PFSK-1 (cell line): ENCODE results near the gene LCT.

ENCODE experiments used
- FOXP2 ChIP-seq: optimal IDR thresholded peaks from 2 replicates; pipeline ENCODE3; 2011; ENCODE audit warnings: borderline replicate concordance, control low read depth, inconsistent platforms; ENCODE audit not compliant: insufficient read depth; ENCODE audit errors: extremely low read length, extremely low read depth
- POLR2AphosphoS5 ChIP-seq: IDR thresholded peaks from 2 replicates; pipeline ENCODE4 v1.6.1; 2012; ENCODE audit warnings: low read depth, mild to moderate bottlenecking, control low read depth, low read length, moderate library complexity
- SIN3A ChIP-seq: IDR thresholded peaks from 2 replicates; pipeline ENCODE4 v1.6.1; 2012; ENCODE audit warnings: mild to moderate bottlenecking, low read length, moderate library complexity, borderline replicate concordance; ENCODE audit not compliant: insufficient read depth
- TAF1 ChIP-seq: IDR thresholded peaks from 2 replicates; pipeline ENCODE4 v1.6.1; 2012; ENCODE audit warnings: low read length, control low read depth, borderline replicate concordance; ENCODE audit not compliant: insufficient read depth
- TF ChIP-seq, protein P1 (sequence below), 2 experiments: IDR thresholded peaks; 2 replicates each; pipeline versions ENCODE4 v1.6.1 to v1.8.0; 2011 to 2012; ENCODE audit warnings: low read depth in 2 of 2, low read length in 2 of 2, control low read depth in 1 of 2, inconsistent platforms in 1 of 2, mild to moderate bottlenecking in 1 of 2, moderate library complexity in 1 of 2; ENCODE audit not compliant: insufficient read depth in 1 of 2

Gene LCT

DNA sequence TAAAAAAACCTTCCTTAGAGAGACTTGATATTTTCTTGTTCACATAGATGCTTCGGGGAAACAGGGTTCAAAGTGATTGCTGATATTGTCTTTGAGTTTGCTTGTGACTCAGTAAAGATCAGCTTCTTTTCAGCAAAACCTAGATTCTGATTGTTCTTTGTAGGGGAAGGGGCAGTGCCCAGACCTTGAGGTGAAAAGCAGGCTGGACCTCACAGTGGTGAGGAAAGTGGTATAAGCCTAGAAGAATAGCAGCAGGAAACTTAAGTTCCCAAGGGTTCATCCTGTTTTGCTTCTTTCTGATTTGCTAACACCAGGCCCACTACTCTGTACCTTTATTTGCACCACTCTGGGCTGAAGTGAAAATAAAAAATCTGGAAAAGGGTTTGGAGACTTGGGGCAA is 74.5 kb downstream of the LCT start:
- TF ChIP-seq, protein P1, sequence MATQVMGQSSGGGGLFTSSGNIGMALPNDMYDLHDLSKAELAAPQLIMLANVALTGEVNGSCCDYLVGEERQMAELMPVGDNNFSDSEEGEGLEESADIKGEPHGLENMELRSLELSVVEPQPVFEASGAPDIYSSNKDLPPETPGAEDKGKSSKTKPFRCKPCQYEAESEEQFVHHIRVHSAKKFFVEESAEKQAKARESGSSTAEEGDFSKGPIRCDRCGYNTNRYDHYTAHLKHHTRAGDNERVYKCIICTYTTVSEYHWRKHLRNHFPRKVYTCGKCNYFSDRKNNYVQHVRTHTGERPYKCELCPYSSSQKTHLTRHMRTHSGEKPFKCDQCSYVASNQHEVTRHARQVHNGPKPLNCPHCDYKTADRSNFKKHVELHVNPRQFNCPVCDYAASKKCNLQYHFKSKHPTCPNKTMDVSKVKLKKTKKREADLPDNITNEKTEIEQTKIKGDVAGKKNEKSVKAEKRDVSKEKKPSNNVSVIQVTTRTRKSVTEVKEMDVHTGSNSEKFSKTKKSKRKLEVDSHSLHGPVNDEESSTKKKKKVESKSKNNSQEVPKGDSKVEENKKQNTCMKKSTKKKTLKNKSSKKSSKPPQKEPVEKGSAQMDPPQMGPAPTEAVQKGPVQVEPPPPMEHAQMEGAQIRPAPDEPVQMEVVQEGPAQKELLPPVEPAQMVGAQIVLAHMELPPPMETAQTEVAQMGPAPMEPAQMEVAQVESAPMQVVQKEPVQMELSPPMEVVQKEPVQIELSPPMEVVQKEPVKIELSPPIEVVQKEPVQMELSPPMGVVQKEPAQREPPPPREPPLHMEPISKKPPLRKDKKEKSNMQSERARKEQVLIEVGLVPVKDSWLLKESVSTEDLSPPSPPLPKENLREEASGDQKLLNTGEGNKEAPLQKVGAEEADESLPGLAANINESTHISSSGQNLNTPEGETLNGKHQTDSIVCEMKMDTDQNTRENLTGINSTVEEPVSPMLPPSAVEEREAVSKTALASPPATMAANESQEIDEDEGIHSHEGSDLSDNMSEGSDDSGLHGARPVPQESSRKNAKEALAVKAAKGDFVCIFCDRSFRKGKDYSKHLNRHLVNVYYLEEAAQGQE (IDR thresholded peaks at IDR 0.05; ENCODE audit: insufficient read depth in 1 of 2, low read depth in 2 of 2, low read length in 2 of 2), result no peak
- TF ChIP-seq SIN3A (no peak), FOXP2 (no peak), POLR2AphosphoS5 (no peak), TAF1 (no peak)

- TF ChIP-seq FOXP2, result no peak
- TF ChIP-seq TAF1, result no peak
- TF ChIP-seq, protein P1 (IDR thresholded peaks at IDR 0.05; ENCODE audit: insufficient read depth in 1 of 2, low read depth in 2 of 2, low read length in 2 of 2), result no peak
- no peak for TF ChIP-seq SIN3A
- no peak for TF ChIP-seq POLR2AphosphoS5
Observed at GRCh38 chr2:135762022-135762421, 75.0 kb downstream of the LCT start.

DNA sequence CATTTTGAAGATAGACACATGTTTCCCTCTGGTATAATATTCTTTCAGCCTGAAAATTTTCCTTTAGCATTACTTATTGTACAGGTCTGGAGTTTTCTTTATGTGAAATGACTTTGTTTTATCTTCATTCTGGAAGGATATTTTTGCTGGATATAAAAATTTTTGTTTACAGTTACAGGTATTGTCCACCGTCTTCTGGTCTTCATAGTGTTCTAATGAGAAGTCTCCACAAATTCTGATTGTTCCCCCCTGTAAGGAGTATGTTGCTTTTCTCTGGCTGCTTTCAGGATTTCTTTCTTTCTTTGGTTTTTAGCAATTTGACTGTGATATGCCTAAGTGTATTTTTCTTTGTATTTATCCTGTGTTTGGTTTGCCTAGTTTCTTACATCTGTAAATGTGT is 80.3 kb downstream of the LCT start:
- TF ChIP-seq TAF1, result no peak
- TF ChIP-seq, protein P1 (IDR thresholded peaks at IDR 0.05; ENCODE audit: insufficient read depth in 1 of 2, low read depth in 2 of 2, low read length in 2 of 2), result no peak
- no peak for TF ChIP-seq SIN3A
- no peak for TF ChIP-seq POLR2AphosphoS5
- no peak for TF ChIP-seq FOXP2

DNA sequence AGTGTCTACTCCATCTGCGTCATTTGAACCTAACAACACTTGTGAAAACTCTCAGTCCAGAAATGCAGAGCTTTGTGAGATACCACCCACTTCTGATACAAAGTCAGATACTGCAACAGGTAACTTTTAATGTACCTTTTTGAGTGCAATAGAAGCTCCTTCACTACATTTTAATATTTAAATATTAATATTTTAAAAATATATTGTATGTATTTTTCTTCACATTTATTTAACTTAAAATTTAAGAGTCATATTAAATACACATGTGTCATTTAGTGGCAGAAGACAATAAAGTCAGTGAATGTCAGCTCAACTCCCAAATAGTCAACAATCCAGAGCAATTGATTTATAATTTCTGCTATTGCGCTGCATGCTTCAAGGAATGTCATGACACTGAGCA is 81.4 kb downstream of the LCT start:
- TF ChIP-seq SIN3A (no peak), FOXP2 (no peak)
- TF ChIP-seq, protein P1 (IDR thresholded peaks at IDR 0.05; ENCODE audit: insufficient read depth in 1 of 2, low read depth in 2 of 2, low read length in 2 of 2), result no peak

DNA sequence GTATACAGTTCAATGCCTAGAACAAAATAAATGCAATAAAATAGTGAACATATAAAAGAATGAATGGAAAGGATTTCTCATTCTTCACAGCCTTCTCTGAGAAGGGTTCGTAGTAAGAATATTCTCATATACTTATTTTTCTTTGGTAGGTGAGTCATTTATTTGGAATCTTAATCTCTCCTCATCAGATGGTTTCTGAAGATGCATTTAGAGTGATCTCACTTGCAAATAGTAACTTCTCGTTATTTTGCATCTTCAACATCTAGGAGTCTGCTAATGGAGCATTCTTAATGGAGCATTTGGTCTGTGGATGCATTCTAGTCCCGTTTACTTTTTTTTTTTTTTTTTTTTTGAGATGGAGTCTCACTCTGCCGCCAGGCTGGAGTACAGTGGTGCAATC is 91.4 kb downstream of the LCT start:
- TF ChIP-seq TAF1 (no peak), POLR2AphosphoS5 (no peak), FOXP2 (no peak), SIN3A (no peak)
